HEK293 (cell line): ENCODE measurements around the gene GAK.

Experiments
- CTCF ChIA-PET: fragments of 350-600 bp; formaldehyde crosslinking; extraction: SDS; loops from one replicate; lab custom pipeline; 2021; ENCODE audit warnings: antibody characterized with exemption; lab: Yijun Ruan, JAX
- POLR2A ChIA-PET: fragments of 300-600 bp; formaldehyde crosslinking; extraction: SDS; loops from one replicate; lab custom pipeline; 2020; ENCODE audit warnings: antibody characterized with exemption, inconsistent platforms; lab: Yijun Ruan, JAX
- H3K27ac ChIP-seq: fragments of 200-500 bp; sonication (Bioruptor generic); 2 replicates; pipeline ENCODE4 v1.5.1; 2014; ENCODE audit warnings: low read depth, low read length, control low read depth, inconsistent platforms; ENCODE audit errors: extremely low read depth
- H3K36me3 ChIP-seq, 2 experiments: fragments of 200-500 bp in 1 of 2; sonication (Bioruptor generic) in 1 of 2; 1 replicate in 1 of 2; 2 replicates in 1 of 2; pipeline ENCODE4 v1.5.1; 2014 to 2017; ENCODE audit warnings: inconsistent platforms in 2 of 2, low read length in 2 of 2; ENCODE audit not compliant: control insufficient read depth in 2 of 2, insufficient read depth in 1 of 2
- H3K4me1 ChIP-seq: fragments of 200-500 bp; sonication (Bioruptor generic); 2 replicates; pipeline ENCODE4 v1.5.1; 2014; ENCODE audit warnings: mild to moderate bottlenecking, low read length, inconsistent platforms; ENCODE audit not compliant: control insufficient read depth, insufficient read depth
- H3K4me3 ChIP-seq: 2 replicates; pipeline ENCODE4 v1.5.1; 2011; ENCODE audit warnings: low read depth, mild to moderate bottlenecking, control low read depth, low read length, moderate library complexity
- H3K9me3 ChIP-seq: fragments of 200-500 bp; sonication (Bioruptor generic); 2 replicates; pipeline ENCODE4 v1.5.1; 2014; ENCODE audit warnings: low read depth, low read length, inconsistent platforms; ENCODE audit not compliant: control insufficient read depth, insufficient read depth
- BCL11A ChIP-seq: fragments of 450-650 bp; formaldehyde crosslinking; IDR thresholded peaks from 2 replicates; pipeline ENCODE4 v1.5.1; 2016; ENCODE audit warnings: low read depth, missing biosample characterization, missing genetic modification characterization
- GLIS1 ChIP-seq: fragments of 450-650 bp; formaldehyde crosslinking; IDR thresholded peaks from 2 replicates; pipeline ENCODE4 v1.5.1; 2016; ENCODE audit warnings: missing biosample characterization, missing genetic modification characterization
- GLIS2 ChIP-seq: fragments of 450-650 bp; formaldehyde crosslinking; IDR thresholded peaks from 2 replicates; pipeline ENCODE4 v1.5.1; 2016; ENCODE audit warnings: missing biosample characterization, missing genetic modification characterization
- HIC1 ChIP-seq: fragments of 450-650 bp; formaldehyde crosslinking; IDR thresholded peaks from 2 replicates; pipeline ENCODE4 v1.5.1; 2016; ENCODE audit warnings: missing biosample characterization, missing genetic modification characterization
- SP2 ChIP-seq: fragments of 450-650 bp; formaldehyde crosslinking; IDR thresholded peaks from 2 replicates; pipeline ENCODE4 v1.5.1; 2016; ENCODE audit warnings: missing biosample characterization, missing genetic modification characterization
- ZBTB21 ChIP-seq: fragments of 450-650 bp; formaldehyde crosslinking; IDR thresholded peaks from 2 replicates; pipeline ENCODE4 v1.5.1; 2017; ENCODE audit warnings: missing biosample characterization, missing genetic modification characterization
- ZBTB26 ChIP-seq: fragments of 450-650 bp; formaldehyde crosslinking; optimal IDR thresholded peaks from 2 replicates; pipeline ENCODE3; 2016; ENCODE audit warnings: missing biosample characterization, mild to moderate bottlenecking, missing genetic modification characterization
- ZBTB49 ChIP-seq: fragments of 450-650 bp; formaldehyde crosslinking; IDR thresholded peaks from 2 replicates; pipeline ENCODE4 v1.5.1; 2016; ENCODE audit warnings: missing biosample characterization, missing genetic modification characterization, low read depth
- ZBTB6 ChIP-seq: fragments of 450-650 bp; formaldehyde crosslinking; IDR thresholded peaks from 2 replicates; pipeline ENCODE4 v1.5.1; 2017; ENCODE audit warnings: missing biosample characterization, missing genetic modification characterization
- ZIC2 ChIP-seq: fragments of 450-650 bp; formaldehyde crosslinking; IDR thresholded peaks from 2 replicates; pipeline ENCODE4 v1.5.1; 2016; ENCODE audit warnings: missing biosample characterization, missing genetic modification characterization
- ZNF214 ChIP-seq: fragments of 450-650 bp; formaldehyde crosslinking; IDR thresholded peaks from 2 replicates; pipeline ENCODE4 v1.5.1; 2017; ENCODE audit warnings: missing biosample characterization, mild to moderate bottlenecking, missing genetic modification characterization, borderline replicate concordance
- ZNF654 ChIP-seq: fragments of 450-650 bp; formaldehyde crosslinking; IDR thresholded peaks from 2 replicates; pipeline ENCODE4 v1.5.1; 2016; ENCODE audit warnings: low read depth, missing biosample characterization, missing genetic modification characterization

The GAK gene

GRCh38 chr4:959338-960139 lies 27.4 kb upstream of the GAK start:
- POLR2A ChIA-PET: no interaction called here
- CTCF ChIA-PET: no interaction called here
- Histone ChIP-seq H3K4me1 (no peaks in the 10 kb centered on the region), H3K4me3 (no peak overlapping the region), H3K27ac (no peak overlapping the region), H3K9me3 (no peaks in the 10 kb centered on the region), H3K36me3 (peaks cover 0 to 64% of the 10 kb centered on the region in 2 experiments; a peak in 1 of 3 replicates)
- 0 out of 2 replicates have a peak, but pooled peaks have one; percentile 7 for TF ChIP-seq GLIS2
- no peak for TF ChIP-seq ZIC2 (tag by site-specific recombination)

- no peak overlapping the region for H3K27ac ChIP-seq
- TF ChIP-seq ZBTB6 (tag by site-specific recombination) (no peak), GLIS2 (peak; percentile 42; the same call in 1 of the 2 replicates), GLIS1 (tag by site-specific recombination) (peak; percentile 55), ZBTB21 (tag by site-specific recombination) (no peak), ZBTB26 (tag by site-specific recombination) (no peak)
- H3K4me1 ChIP-seq: no peaks in the 10 kb centered on the region
- ChIA-PET POLR2A (no interaction called here), CTCF (no interaction called here)
- no peak overlapping the region for H3K4me3 ChIP-seq
- H3K36me3 ChIP-seq: peaks cover 0 to 59% of the 10 kb centered on the region in 2 experiments; a peak in 1 of 3 replicates
- H3K9me3 ChIP-seq: no peaks in the 10 kb centered on the region
Measured at GRCh38 chr4:958696-959337, 26.7 kb upstream of the GAK start.

GRCh38 chr4:958314-958665 lies 26.2 kb upstream of the GAK start:
- no peak for TF ChIP-seq ZBTB49
- no peak for TF ChIP-seq ZNF654 (tag by site-specific recombination)
- no peak for TF ChIP-seq SP2 (tag by site-specific recombination)
- no peak for TF ChIP-seq BCL11A (tag by site-specific recombination)
- CTCF ChIA-PET: no interaction called here
- no peak overlapping the region for H3K27ac ChIP-seq
- peaks cover 0 to 58% of the 10 kb centered on the region in 2 experiments; a peak in 1 of 3 replicates for H3K36me3 ChIP-seq
- no peaks in the 10 kb centered on the region for H3K4me1 ChIP-seq
- POLR2A ChIA-PET: no interaction called here
- no peaks in the 10 kb centered on the region for H3K9me3 ChIP-seq
- no peak overlapping the region for H3K4me3 ChIP-seq

- ChIA-PET POLR2A (no interaction called here), CTCF (no interaction called here)
- H3K27ac ChIP-seq: no peak overlapping the region
Measured at GRCh38 chr4:957581-958313, 25.6 kb upstream of the GAK start.

More at GRCh38 chr4:957581-958313, 25.6 kb upstream of the GAK start:
- Histone ChIP-seq H3K9me3 (no peaks in the 10 kb centered on the region), H3K36me3 (peaks cover 0 to 55% of the 10 kb centered on the region in 2 experiments; a peak in 1 of 3 replicates), H3K4me1 (no peaks in the 10 kb centered on the region), H3K4me3 (no peak overlapping the region)
- no peak for TF ChIP-seq ZNF214 (tag by site-specific recombination)
- TF ChIP-seq HIC1 (tag by site-specific recombination): 0 out of 2 replicates have a peak, but pooled peaks have one; percentile 18
